ENCODE results near the gene GSTT4.
"Not testable (repeated sequence)": the region's sequence is repeated elsewhere in the genome, so short reads cannot be mapped to it uniquely, and the experiment has no call there.

DNA sequence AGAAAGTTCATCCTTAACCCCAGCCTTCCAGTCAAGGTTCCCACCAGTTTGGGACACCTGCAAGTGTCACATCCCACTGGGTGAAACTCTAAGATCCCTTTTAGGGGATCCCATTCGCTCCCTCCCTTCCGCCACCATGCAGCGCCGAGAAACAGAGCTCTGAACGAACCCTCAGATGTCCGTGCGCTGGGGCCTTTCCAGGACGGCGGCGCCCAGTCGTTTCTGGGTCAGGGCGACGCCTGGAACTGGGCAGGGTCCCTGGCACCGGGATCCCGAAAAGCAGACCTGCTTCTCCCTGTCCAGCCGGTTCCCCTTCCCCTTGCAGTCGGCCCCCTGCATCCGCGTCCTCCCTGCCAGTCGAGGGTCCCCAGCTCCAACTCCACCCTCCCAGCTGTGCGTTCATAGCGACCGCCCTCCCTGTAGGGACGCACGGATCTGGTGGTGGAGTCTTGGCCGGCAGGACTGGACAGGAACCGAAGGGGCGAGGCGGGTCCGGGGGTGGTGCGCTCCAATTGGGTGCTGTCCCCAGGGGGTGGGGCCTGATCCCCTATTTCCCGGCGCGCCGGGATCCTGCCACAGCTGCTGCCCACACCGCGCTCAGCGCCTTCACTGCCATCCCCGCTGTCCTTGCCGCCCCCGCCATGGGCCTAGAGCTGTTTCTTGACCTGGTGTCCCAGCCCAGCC, 25.6 kb downstream of the GSTT4 start, which contains the start of gene GSTT2:
- TF ChIP-seq, protein P1, sequence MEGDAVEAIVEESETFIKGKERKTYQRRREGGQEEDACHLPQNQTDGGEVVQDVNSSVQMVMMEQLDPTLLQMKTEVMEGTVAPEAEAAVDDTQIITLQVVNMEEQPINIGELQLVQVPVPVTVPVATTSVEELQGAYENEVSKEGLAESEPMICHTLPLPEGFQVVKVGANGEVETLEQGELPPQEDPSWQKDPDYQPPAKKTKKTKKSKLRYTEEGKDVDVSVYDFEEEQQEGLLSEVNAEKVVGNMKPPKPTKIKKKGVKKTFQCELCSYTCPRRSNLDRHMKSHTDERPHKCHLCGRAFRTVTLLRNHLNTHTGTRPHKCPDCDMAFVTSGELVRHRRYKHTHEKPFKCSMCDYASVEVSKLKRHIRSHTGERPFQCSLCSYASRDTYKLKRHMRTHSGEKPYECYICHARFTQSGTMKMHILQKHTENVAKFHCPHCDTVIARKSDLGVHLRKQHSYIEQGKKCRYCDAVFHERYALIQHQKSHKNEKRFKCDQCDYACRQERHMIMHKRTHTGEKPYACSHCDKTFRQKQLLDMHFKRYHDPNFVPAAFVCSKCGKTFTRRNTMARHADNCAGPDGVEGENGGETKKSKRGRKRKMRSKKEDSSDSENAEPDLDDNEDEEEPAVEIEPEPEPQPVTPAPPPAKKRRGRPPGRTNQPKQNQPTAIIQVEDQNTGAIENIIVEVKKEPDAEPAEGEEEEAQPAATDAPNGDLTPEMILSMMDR (conservative IDR thresholded peaks at IDR 0.05), result not testable (repeated sequence)
- TF ChIP-seq EZH2 (IDR thresholded peaks at IDR 0.05; ENCODE audit: low read depth), result not testable (repeated sequence)

All from PC-9 (cell line).